Esophagus squamous epithelium (tissue), 5 donors: ENCODE results near the gene EVL. TPM values are rescaled to one million over a fixed set of nuclear protein-coding genes. Genes with fewer than 3 reads are reported as not detected.
A peak's percentile ranks its signal among the peaks of the same experiment; 100 is the strongest.
"Not testable (repeated sequence)": the region's sequence is repeated elsewhere in the genome, so short reads cannot be mapped to it uniquely, and the experiment has no call there.

Experiments
- DNase-seq: peaks from one replicate; lab custom pipeline; 2025; lab: John Stamatoyannopoulos, UW
- H3K27ac ChIP-seq, 4 donors: fragments of 200-600 bp; sonication (generic); one replicate each; pipeline ENCODE4 v1.5.1; 2016 to 2019; ENCODE audit warnings: mild to moderate bottlenecking in 1 of 4
- H3K27me3 ChIP-seq, 4 donors: fragments of 200-600 bp; sonication (generic); 1 replicate in 3 of 4; 2 replicates in 1 of 4; pipeline versions ENCODE4 v1.5.1 to v1.6.0; 2017 to 2021; ENCODE audit warnings: antibody characterized with exemption in 1 of 4
- H3K36me3 ChIP-seq, 3 donors: fragments of 200-600 bp; sonication (generic); one replicate each; pipeline ENCODE4 v1.5.1; 2016 to 2019
- H3K4me1 ChIP-seq, 3 donors: fragments of 200-600 bp; sonication (generic); one replicate each; pipeline ENCODE4 v1.5.1; 2017 to 2019
- H3K4me3 ChIP-seq, 4 donors: fragments of 200-600 bp; sonication (generic); 1 replicate in 3 of 4; 2 replicates in 1 of 4; pipeline ENCODE4 v1.5.1; 2016 to 2019; ENCODE audit warnings: mild to moderate bottlenecking in 2 of 4, moderate library complexity in 1 of 4
- H3K9me3 ChIP-seq, 3 donors: fragments of 200-600 bp; sonication (generic); one replicate each; pipeline ENCODE4 v1.5.1; 2016 to 2019
- POLR2A ChIP-seq, 4 donors: fragments of 450-650 bp; IDR thresholded peaks; one replicate each; pipeline ENCODE4 v1.6.1; 2017; ENCODE audit warnings: antibody characterized with exemption in 4 of 4, mild to moderate bottlenecking in 4 of 4, moderate library complexity in 3 of 4
- WGBS, 2 donors: methylation state at CpG; one replicate each; pipeline ENCODE4 v1.1.5; 2018; 5-methylcytosine and 5-hydroxymethylcytosine counted together
- intact Hi-C: fragments of 100-400 bp; cut with DNase I; formaldehyde crosslinking; loops from one replicate; pipeline ENCODE4 v1.15.0; 2022
- total RNA-seq, 4 donors: library from RNA; depleted of rRNA; stranded (reverse); fragments of >200 nt; gene quantifications; one replicate each; pipeline ENCODE4 v1.1.0, GENCODE V29; 2016
- TF ChIP-seq, protein P1 (sequence below), 6 experiments: fragments of 450-650 bp in 4 of 6; fragments of 200-600 bp in 2 of 6; sonication (generic) in 2 of 6; IDR thresholded peaks; one replicate each; pipeline ENCODE4 v1.5.1; 2016 to 2019; ENCODE audit warnings: antibody characterized with exemption in 6 of 6, mild to moderate bottlenecking in 4 of 6, moderate library complexity in 4 of 6
- donor health status: DM: yes; HTN: yes; CAD: no.

The EVL gene
- total RNA-seq, 4 donors from 2014 or later, result 20.0 to 61.2 (median 25.8) TPM

DNA sequence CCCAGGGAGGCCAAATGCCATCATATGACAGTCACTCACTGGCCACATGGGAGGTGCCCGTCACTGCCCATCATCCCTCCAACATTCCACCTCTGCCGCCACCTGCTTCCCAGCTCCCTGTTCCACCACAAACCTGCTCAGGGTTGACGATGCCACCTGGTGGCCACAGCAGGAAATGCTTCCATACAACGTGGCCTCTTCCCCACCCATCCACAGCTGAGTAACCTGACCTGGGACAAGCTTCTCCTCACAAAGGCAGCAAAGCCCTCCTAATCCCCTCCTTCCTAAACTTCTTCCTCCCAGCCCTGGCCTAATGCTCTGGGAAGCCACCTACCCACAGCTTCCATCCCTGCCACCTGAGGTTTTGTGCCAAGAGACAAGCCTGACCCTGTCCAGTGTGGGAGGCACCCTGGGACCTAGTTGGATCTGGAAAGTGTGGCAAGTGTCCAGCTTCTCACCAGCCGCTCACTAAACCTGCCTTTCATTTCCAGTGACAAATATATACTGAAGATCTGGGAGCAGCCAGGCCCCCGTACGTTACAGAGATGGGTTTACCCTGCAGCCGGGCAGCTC is 89.9 kb downstream of the EVL start:
- H3K4me3 ChIP-seq, result peak overlapping the region in 1 of 4 donors; percentile 13
- H3K27me3 ChIP-seq, result peaks cover 0 to 39% (median 5%) of the 10 kb centered on the region in 4 donors
- H3K36me3 ChIP-seq, result no peaks in the 10 kb centered on the region
- H3K9me3 ChIP-seq, result peaks cover 0 to 18% (median 7%) of the 10 kb centered on the region in 3 donors
- H3K27ac ChIP-seq, result peak overlapping the region; percentile 30 to 74 (median 70)
- H3K4me1 ChIP-seq, result peaks cover 33 to 74% (median 43%) of the 10 kb centered on the region in 3 donors
- intact Hi-C loops, result no loop called here
- no peak for DNase-seq
- TF ChIP-seq POLR2A (IDR thresholded peaks at IDR 0.05), result no peak
- TF ChIP-seq, protein P1, sequence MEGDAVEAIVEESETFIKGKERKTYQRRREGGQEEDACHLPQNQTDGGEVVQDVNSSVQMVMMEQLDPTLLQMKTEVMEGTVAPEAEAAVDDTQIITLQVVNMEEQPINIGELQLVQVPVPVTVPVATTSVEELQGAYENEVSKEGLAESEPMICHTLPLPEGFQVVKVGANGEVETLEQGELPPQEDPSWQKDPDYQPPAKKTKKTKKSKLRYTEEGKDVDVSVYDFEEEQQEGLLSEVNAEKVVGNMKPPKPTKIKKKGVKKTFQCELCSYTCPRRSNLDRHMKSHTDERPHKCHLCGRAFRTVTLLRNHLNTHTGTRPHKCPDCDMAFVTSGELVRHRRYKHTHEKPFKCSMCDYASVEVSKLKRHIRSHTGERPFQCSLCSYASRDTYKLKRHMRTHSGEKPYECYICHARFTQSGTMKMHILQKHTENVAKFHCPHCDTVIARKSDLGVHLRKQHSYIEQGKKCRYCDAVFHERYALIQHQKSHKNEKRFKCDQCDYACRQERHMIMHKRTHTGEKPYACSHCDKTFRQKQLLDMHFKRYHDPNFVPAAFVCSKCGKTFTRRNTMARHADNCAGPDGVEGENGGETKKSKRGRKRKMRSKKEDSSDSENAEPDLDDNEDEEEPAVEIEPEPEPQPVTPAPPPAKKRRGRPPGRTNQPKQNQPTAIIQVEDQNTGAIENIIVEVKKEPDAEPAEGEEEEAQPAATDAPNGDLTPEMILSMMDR (IDR thresholded peaks at IDR 0.05), result peak; percentile 32 to 91 (median 75)
- WGBS, 2 donors, result 28 to 56% methylated on average over 4 to 7 of the region's 8 CpGs

DNA sequence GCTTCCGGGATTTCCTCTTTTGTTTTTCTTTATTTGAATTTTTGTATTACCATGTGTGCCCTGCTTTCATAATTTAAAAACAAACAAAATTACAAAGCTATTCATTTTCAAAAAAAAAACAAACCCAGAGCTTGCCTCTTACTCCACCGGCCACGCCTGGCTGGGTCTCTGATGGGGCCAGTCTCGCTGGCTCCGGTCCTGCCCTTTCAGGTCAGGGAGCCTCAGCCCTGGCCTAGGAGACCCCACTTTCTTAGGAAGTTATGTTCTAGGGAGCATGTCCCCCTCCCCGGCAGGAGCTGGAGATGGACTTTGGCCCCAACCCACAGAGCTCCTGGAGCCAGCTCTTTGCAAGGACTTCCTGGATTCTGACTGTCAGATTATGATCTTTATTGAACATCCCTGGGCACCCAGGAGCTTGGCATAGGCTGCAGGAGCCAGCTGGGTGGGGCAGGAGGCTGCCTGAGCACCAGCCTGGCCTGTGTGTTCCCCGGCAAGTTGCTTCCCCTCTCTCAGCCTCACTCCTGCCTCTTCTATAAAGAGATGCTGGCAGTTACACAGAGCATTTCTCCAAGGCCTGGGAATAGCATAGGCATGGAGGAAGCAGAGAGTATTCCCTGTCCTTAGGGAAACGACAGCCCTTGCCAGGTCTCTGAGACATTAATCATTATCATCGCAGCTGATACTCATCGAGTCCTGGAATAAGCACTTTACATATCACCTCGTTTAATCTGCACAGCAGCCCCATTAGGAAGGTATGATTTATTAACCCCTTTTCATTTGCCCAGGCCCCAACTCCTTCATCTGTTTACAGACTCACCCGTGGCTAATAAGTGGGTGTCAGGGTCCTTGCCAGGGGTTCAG is 90.8 kb downstream of the EVL start:
- Histone ChIP-seq H3K36me3 (no peaks in the 10 kb centered on the region), H3K4me3 (peak overlapping the region in 1 of 4 donors; percentile 13), H3K4me1 (peaks cover 24 to 72% (median 34%) of the 10 kb centered on the region in 3 donors), H3K27ac (peak overlapping the region; percentile 7 to 74 (median 70)), H3K9me3 (peaks cover 0 to 18% (median 7%) of the 10 kb centered on the region in 3 donors), H3K27me3 (peaks cover 0 to 48% (median 5%) of the 10 kb centered on the region in 4 donors)
- TF ChIP-seq, protein P1 (IDR thresholded peaks at IDR 0.05), result no peak
- no peak for TF ChIP-seq POLR2A (IDR thresholded peaks at IDR 0.05)
- WGBS, 2 donors, result 33 to 41% methylated on average over 10 to 12 of the region's 12 CpGs
- DNase-seq, result no peak
- intact Hi-C loops, result no loop called here

GRCh38 chr14:100156776-100157175 is 91.6 kb downstream of the EVL start:
- no peaks in the 10 kb centered on the region for H3K36me3 ChIP-seq
- no peak for DNase-seq
- H3K9me3 ChIP-seq, result peaks cover 0 to 18% (median 7%) of the 10 kb centered on the region in 3 donors
- intact Hi-C loops, result no loop called here
- WGBS, 2 donors, result 62 to 84% methylated on average over 6 of the region's 6 CpGs
- H3K4me3 ChIP-seq, result no peak overlapping the region
- TF ChIP-seq, protein P1 (IDR thresholded peaks at IDR 0.05), result no peak
- no peak for TF ChIP-seq POLR2A (IDR thresholded peaks at IDR 0.05)
- H3K4me1 ChIP-seq, result peaks cover 19 to 64% (median 26%) of the 10 kb centered on the region in 3 donors
- H3K27me3 ChIP-seq, result peaks cover 0 to 48% (median 5%) of the 10 kb centered on the region in 4 donors
- peak overlapping the region in 2 of 4 donors; percentile 71 to 74 for H3K27ac ChIP-seq

DNA sequence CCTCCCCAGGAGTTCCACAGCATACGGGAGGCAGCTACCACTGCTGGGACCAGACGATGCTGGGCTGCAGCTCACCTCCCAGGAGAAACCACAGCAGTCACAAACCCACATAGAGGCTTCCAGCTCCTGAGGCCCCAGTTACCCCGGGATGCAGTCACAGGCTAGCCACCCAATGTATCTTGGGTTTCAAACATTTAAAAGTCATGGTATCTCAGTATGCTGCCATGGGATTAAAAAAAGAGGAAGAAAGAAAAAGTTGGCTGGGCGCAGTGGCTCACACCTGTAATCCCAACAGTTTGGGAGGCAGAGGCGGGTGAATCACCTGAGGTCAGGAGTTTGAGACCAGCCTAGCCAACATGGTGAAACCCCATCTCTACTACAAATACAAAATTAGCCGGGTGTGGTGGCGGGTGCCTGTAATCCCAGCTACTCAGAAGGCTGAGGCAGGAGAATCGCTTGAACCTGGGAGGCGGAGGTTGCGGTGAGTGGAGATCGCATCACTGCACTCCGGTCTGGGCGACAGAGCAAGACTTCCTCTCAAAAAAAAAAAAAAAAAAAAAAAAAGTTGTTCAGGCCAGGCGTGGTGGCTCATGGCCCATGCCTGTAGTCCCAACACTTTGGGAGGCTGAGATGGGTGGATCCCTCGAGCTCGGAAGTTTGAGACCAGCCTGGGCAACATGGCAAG is 92.5 kb downstream of the EVL start:
- peaks cover 19 to 60% (median 25%) of the 10 kb centered on the region in 3 donors for H3K4me1 ChIP-seq
- H3K36me3 ChIP-seq, DNase-seq, intact Hi-C loops: not testable (repeated sequence)
- H3K27ac ChIP-seq, result peak overlapping the region in 2 of 4 donors; percentile 77 to 88
- H3K9me3 ChIP-seq, result peaks cover 0 to 18% (median 7%) of the 10 kb centered on the region in 3 donors
- H3K27me3 ChIP-seq, result peaks cover 0 to 48% (median 5%) of the 10 kb centered on the region in 4 donors
- peak overlapping the region in 1 of 4 donors; percentile 55 for H3K4me3 ChIP-seq
- 75 to 85% methylated on average over 10 to 12 of the region's 16 CpGs for WGBS, 2 donors

- TF ChIP-seq POLR2A (IDR thresholded peaks at IDR 0.05), result no peak
- TF ChIP-seq, protein P1 (IDR thresholded peaks at IDR 0.05), result no peak
- Histone ChIP-seq H3K9me3 (peaks cover 0 to 14% (median 7%) of the 10 kb centered on the region in 3 donors), H3K4me3 (peak overlapping the region; percentile 46 to 66 (median 60)), H3K4me1 (peaks cover 19 to 67% (median 25%) of the 10 kb centered on the region in 3 donors), H3K36me3 (no peaks in the 10 kb centered on the region), H3K27me3 (peaks cover 0 to 48% (median 5%) of the 10 kb centered on the region in 4 donors), H3K27ac (peak overlapping the region in 3 of 4 donors; percentile 76 to 88 (median 77))
- no peak for DNase-seq
- WGBS, 2 donors, result 13 to 18% methylated on average over 14 to 31 of the region's 32 CpGs
- intact Hi-C loops, result no loop called here
These were observed 93.4 kb downstream of the EVL start for GRCh38 chr14:100158566-100159093.
